Neural progenitor cell (in vitro differentiated cells): ENCODE results near the gene FAM163B. TPM values are rescaled to one million over a fixed set of nuclear protein-coding genes. Genes with fewer than 3 reads are reported as not detected.
"Not testable (repeated sequence)": the region's sequence is repeated elsewhere in the genome, so short reads cannot be mapped to it uniquely, and the experiment has no call there.

Experiments
- DNase-seq: peaks from one replicate; pipeline ENCODE4 v3.0.0-alpha.2; 2016; ENCODE audit warnings: low spot score
- H2AFZ ChIP-seq: fragments of 200-600 bp; sonication (generic); replicated peaks from 2 replicates; pipeline ENCODE4 v1.6.1; 2016; ENCODE audit warnings: antibody characterized with exemption
- H3F3A ChIP-seq: fragments of 200-600 bp; sonication (generic); 2 replicates; pipeline ENCODE4 v1.6.1; 2016; ENCODE audit warnings: antibody characterized with exemption, low read depth
- H3K27ac ChIP-seq: fragments of 200-600 bp; sonication (generic); 2 replicates; pipeline ENCODE4 v1.5.1; 2016; ENCODE audit warnings: mild to moderate bottlenecking
- H3K27me3 ChIP-seq: fragments of 200-600 bp; sonication (generic); 2 replicates; pipeline ENCODE4 v1.6.1; 2016; ENCODE audit warnings: mild to moderate bottlenecking, moderate library complexity
- H3K36me3 ChIP-seq: fragments of 200-600 bp; sonication (generic); 2 replicates; pipeline ENCODE4 v1.5.1; 2016
- H3K4me1 ChIP-seq: fragments of 200-600 bp; sonication (generic); 2 replicates; pipeline ENCODE4 v1.6.1; 2016; ENCODE audit warnings: mixed run types
- H3K4me2 ChIP-seq: fragments of 200-600 bp; sonication (generic); 2 replicates; pipeline ENCODE4 v1.6.1; 2016
- H3K4me3 ChIP-seq: fragments of 200-600 bp; sonication (generic); 2 replicates; pipeline ENCODE4 v1.5.1; 2016
- H3K79me2 ChIP-seq: fragments of 200-600 bp; sonication (generic); 2 replicates; pipeline ENCODE4 v1.6.1; 2016; ENCODE audit warnings: low read depth
- H3K9ac ChIP-seq: fragments of 200-600 bp; sonication (generic); 2 replicates; pipeline ENCODE4 v1.6.1; 2016
- H3K9me3 ChIP-seq: fragments of 200-600 bp; sonication (generic); 2 replicates; pipeline ENCODE4 v1.5.1; 2016; ENCODE audit warnings: low read depth
- H4K20me1 ChIP-seq: fragments of 200-600 bp; sonication (generic); 2 replicates; pipeline ENCODE4 v1.6.1; 2016; ENCODE audit warnings: low read depth
- H3K27ac Mint-ChIP-seq: 3 replicates; pipeline ENCODE4 v1.8.0; 2021; ENCODE audit warnings: mixed read lengths
- H3K27me3 Mint-ChIP-seq: 2 replicates; pipeline ENCODE4 v1.8.0; 2022; ENCODE audit warnings: low read depth, mild to moderate bottlenecking, inconsistent platforms, moderate library complexity, mixed read lengths; ENCODE audit not compliant: insufficient read depth
- H3K36me3 Mint-ChIP-seq: 3 replicates; pipeline ENCODE4 v1.8.0; 2021; ENCODE audit warnings: mixed read lengths
- H3K4me1 Mint-ChIP-seq: 3 replicates; pipeline ENCODE4 v1.8.0; 2021; ENCODE audit warnings: mixed read lengths
- H3K4me3 Mint-ChIP-seq: 3 replicates; pipeline ENCODE4 v1.8.0; 2021; ENCODE audit warnings: mild to moderate bottlenecking, moderate library complexity, mixed read lengths
- H3K9me3 Mint-ChIP-seq: 3 replicates; pipeline ENCODE4 v1.8.0; 2020; ENCODE audit warnings: mixed read lengths
- CTCF ChIP-seq: fragments of 200-600 bp; sonication (generic); IDR thresholded peaks from 2 replicates; pipeline ENCODE4 v1.5.1; 2017; ENCODE audit warnings: antibody characterized with exemption, mild to moderate bottlenecking
- EZH2 ChIP-seq: fragments of 200-600 bp; sonication (generic); IDR thresholded peaks from 2 replicates; pipeline ENCODE4 v1.6.1; 2017; ENCODE audit warnings: antibody characterized with exemption, mild to moderate bottlenecking, moderate library complexity
- EZH2phosphoT487 ChIP-seq: fragments of 200-600 bp; sonication (generic); IDR thresholded peaks from 2 replicates; pipeline ENCODE4 v1.6.1; 2017; ENCODE audit warnings: antibody characterized with exemption
- total RNA-seq: library from RNA; depleted of rRNA; stranded (reverse); fragments of >200 nt; gene quantifications from 2 replicates; pipeline ENCODE4 v1.2.3, GENCODE V29; 2015; ENCODE audit warnings: low replicate concordance

FAM163B gene
- total RNA-seq, 1 donor from 2014 or later = not detected

GRCh38 chr9:133566382-133566781 lies 42.8 kb downstream of the FAM163B start:
- Mint-ChIP-seq H3K4me1 (peaks cover 35% of the 10 kb centered on the region), H3K4me3 (no peak overlapping the region), H3K27ac (no peak overlapping the region), H3K9me3 (peaks cover 2% of the 10 kb centered on the region), H3K36me3 (no peaks in the 10 kb centered on the region), H3K27me3 (peaks cover 4% of the 10 kb centered on the region)
- Histone ChIP-seq H3K27me3 (no peaks in the 10 kb centered on the region), H3K79me2 (no peaks in the 10 kb centered on the region), H3K4me2 (no peak overlapping the region), H3K4me1 (peaks cover 9% of the 10 kb centered on the region), H3K27ac (no peak overlapping the region), H2AFZ (no peak overlapping the region), H3F3A (no peaks in the 10 kb centered on the region), H4K20me1 (no peaks in the 10 kb centered on the region), H3K4me3 (no peak overlapping the region), H3K9me3 (no peaks in the 10 kb centered on the region), H3K36me3 (no peaks in the 10 kb centered on the region), H3K9ac (no peak overlapping the region)
- no peak for DNase-seq
- TF ChIP-seq EZH2phosphoT487 = no peak

- no peaks in the 10 kb centered on the region for H3K27me3 ChIP-seq
- H4K20me1 ChIP-seq = no peaks in the 10 kb centered on the region
- H3K9ac ChIP-seq = no peak overlapping the region
- no peak overlapping the region for H2AFZ ChIP-seq
- H3K9me3 ChIP-seq = no peaks in the 10 kb centered on the region
- H3K27ac ChIP-seq = no peak overlapping the region
- H3K79me2 ChIP-seq = no peaks in the 10 kb centered on the region
- peaks cover 4% of the 10 kb centered on the region for H3K9me3 Mint-ChIP-seq
- H3K4me3 ChIP-seq = no peak overlapping the region
- H3K4me3 Mint-ChIP-seq = peak overlapping the region; percentile 69
- peak overlapping the region; percentile 88 for H3K27ac Mint-ChIP-seq
- H3K4me1 ChIP-seq = no peaks in the 10 kb centered on the region
- TF ChIP-seq EZH2 (no peak), CTCF (no peak), EZH2phosphoT487 (no peak)
- no peak overlapping the region for H3K4me2 ChIP-seq
- DNase-seq = no peak
- no peaks in the 10 kb centered on the region for H3K36me3 ChIP-seq
- H3F3A ChIP-seq = no peaks in the 10 kb centered on the region
- H3K27me3 Mint-ChIP-seq = peaks cover under 1% of the 10 kb centered on the region
- no peaks in the 10 kb centered on the region for H3K36me3 Mint-ChIP-seq
- H3K4me1 Mint-ChIP-seq = peaks cover 35% of the 10 kb centered on the region
Observed at GRCh38 chr9:133564451-133565116, 44.6 kb downstream of the FAM163B start.

GRCh38 chr9:133563814-133564213 lies 45.4 kb downstream of the FAM163B start:
- H3K9me3 ChIP-seq, H3K36me3 ChIP-seq, H4K20me1 ChIP-seq, H3K4me1 ChIP-seq, H3K27me3 ChIP-seq, H3K9ac ChIP-seq, H3K4me3 ChIP-seq, H3K4me2 ChIP-seq, H3F3A ChIP-seq, H3K79me2 ChIP-seq, DNase-seq, H3K27ac ChIP-seq, H3K4me3 Mint-ChIP-seq, H3K9me3 Mint-ChIP-seq, H3K36me3 Mint-ChIP-seq, H2AFZ ChIP-seq, H3K27me3 Mint-ChIP-seq: not testable (repeated sequence)
- Mint-ChIP-seq H3K4me1 (peaks cover 40% of the 10 kb centered on the region), H3K27ac (peak overlapping the region; percentile 74)

- H3K27ac ChIP-seq = no peak overlapping the region
- Mint-ChIP-seq H3K27ac (peak overlapping the region; percentile 74), H3K9me3 (peaks cover 4% of the 10 kb centered on the region), H3K4me3 (no peak overlapping the region), H3K36me3 (no peaks in the 10 kb centered on the region), H3K27me3 (no peaks in the 10 kb centered on the region), H3K4me1 (peaks cover 45% of the 10 kb centered on the region)
- H3F3A ChIP-seq = peaks cover 5% of the 10 kb centered on the region
- H3K27me3 ChIP-seq = no peaks in the 10 kb centered on the region
- H3K9me3 ChIP-seq = no peaks in the 10 kb centered on the region
- H2AFZ ChIP-seq = no peak overlapping the region
- H3K9ac ChIP-seq = no peak overlapping the region
- no peaks in the 10 kb centered on the region for H3K36me3 ChIP-seq
- TF ChIP-seq EZH2 (no peak), CTCF (no peak), EZH2phosphoT487 (no peak)
- no peaks in the 10 kb centered on the region for H3K79me2 ChIP-seq
- peaks cover 6% of the 10 kb centered on the region for H3K4me1 ChIP-seq
- H4K20me1 ChIP-seq = no peaks in the 10 kb centered on the region
- no peak overlapping the region for H3K4me3 ChIP-seq
- DNase-seq = no peak
- no peak overlapping the region for H3K4me2 ChIP-seq
Observed at GRCh38 chr9:133563291-133563796, 45.8 kb downstream of the FAM163B start.
